AG09319 (cell line): ENCODE results near the gene PRKAG2.

Experiments used
- DNase-seq: peaks from one replicate; pipeline ENCODE4 v3.0.0-alpha.2; 2010; ENCODE audit warnings: low read depth; ENCODE audit errors: extremely low read depth
- CTCF ChIP-seq: IDR thresholded peaks from 2 replicates; pipeline ENCODE4 v1.5.1; 2011; ENCODE audit warnings: low read depth, mild to moderate bottlenecking, inconsistent platforms, low read length, moderate library complexity

PRKAG2 gene

GRCh38 chr7:151724920-151725584 is 151.9 kb downstream of the PRKAG2 start:
- no peak for DNase-seq
- no peak for TF ChIP-seq CTCF

GRCh38 chr7:151724250-151724915 is 152.5 kb downstream of the PRKAG2 start:
- TF ChIP-seq CTCF, result no peak
- DNase-seq, result no peak

GRCh38 chr7:151723321-151723720 is 153.6 kb downstream of the PRKAG2 start:
- no peak for DNase-seq
- TF ChIP-seq CTCF, result no peak

GRCh38 chr7:151722533-151722932 is 154.4 kb downstream of the PRKAG2 start:
- no peak for TF ChIP-seq CTCF
- no peak for DNase-seq

GRCh38 chr7:151721694-151722093 is 155.2 kb downstream of the PRKAG2 start:
- no peak for DNase-seq
- TF ChIP-seq CTCF, result no peak

- TF ChIP-seq CTCF, result no peak
- no peak for DNase-seq
Measured at GRCh38 chr7:151721236-151721635, 155.7 kb downstream of the PRKAG2 start.

GRCh38 chr7:151720280-151720679 is 156.6 kb downstream of the PRKAG2 start:
- no peak for TF ChIP-seq CTCF
- no peak for DNase-seq
